ENCODE measurements around the gene PZP.
"Not testable (repeated sequence)": the region's sequence is repeated elsewhere in the genome, so short reads cannot be mapped to it uniquely, and the experiment has no call there.

The PZP gene

GRCh38 chr12:9208229-9208628, at the start of gene PZP:
Gene PZP (minus strand): TSS chr12:9208395. CDS start chr12:9208341, 54 bp downstream.
- no peak for DNase-seq

GRCh38 chr12:9256758-9257405, 48.7 kb upstream of the PZP start:
- no peak for DNase-seq

- no peak for DNase-seq
Observed at GRCh38 chr12:9256341-9256740, 48.1 kb upstream of the PZP start.

GRCh38 chr12:9255837-9256236, 47.6 kb upstream of the PZP start:
- DNase-seq, result no peak

GRCh38 chr12:9253464-9253863, 45.3 kb upstream of the PZP start:
- DNase-seq, result no peak

- DNase-seq, result not testable (repeated sequence)
Observed at GRCh38 chr12:9252791-9253190, 44.6 kb upstream of the PZP start.

- DNase-seq, result no peak
Observed at GRCh38 chr12:9252256-9252655, 44.1 kb upstream of the PZP start.

GRCh38 chr12:9248435-9248834, 40.2 kb upstream of the PZP start:
- DNase-seq, result no peak

- DNase-seq, result no peak
Observed at GRCh38 chr12:9244894-9245293, 36.7 kb upstream of the PZP start.

GRCh38 chr12:9243999-9244649, 35.9 kb upstream of the PZP start:
- DNase-seq, result no peak

- DNase-seq, result no peak
Observed at GRCh38 chr12:9241301-9241700, 33.1 kb upstream of the PZP start.

GRCh38 chr12:9240776-9241175, 32.6 kb upstream of the PZP start:
- no peak for DNase-seq

- not testable (repeated sequence) for DNase-seq
Observed at GRCh38 chr12:9240004-9240635, 31.9 kb upstream of the PZP start.

- no peak for DNase-seq
Observed at GRCh38 chr12:9237286-9237685, 29.1 kb upstream of the PZP start.

- no peak for DNase-seq
Observed at GRCh38 chr12:9235519-9235918, 27.3 kb upstream of the PZP start.

- no peak for DNase-seq
Observed at GRCh38 chr12:9227950-9228349, 19.8 kb upstream of the PZP start.

GRCh38 chr12:9223830-9224229, 15.6 kb upstream of the PZP start:
- DNase-seq, result no peak

GRCh38 chr12:9221483-9221882, 13.3 kb upstream of the PZP start:
- DNase-seq, result no peak

GRCh38 chr12:9221011-9221410, 12.8 kb upstream of the PZP start:
- DNase-seq, result not testable (repeated sequence)

GRCh38 chr12:9214534-9214933, 6.3 kb upstream of the PZP start:
- no peak for DNase-seq

- no peak for DNase-seq
Observed at GRCh38 chr12:9211687-9212086, 3.5 kb upstream of the PZP start.

GRCh38 chr12:9204380-9204779, 3.8 kb downstream of the PZP start:
- no peak for DNase-seq

GRCh38 chr12:9198012-9198411, 10.2 kb downstream of the PZP start:
- no peak for DNase-seq

- DNase-seq, result no peak
Observed at GRCh38 chr12:9184276-9184675, 23.9 kb downstream of the PZP start.
